Left lung (tissue), 10 donors: ENCODE results near the gene OTOGL. TPM values are rescaled to one million over a fixed set of nuclear protein-coding genes. Genes with fewer than 3 reads are reported as not detected.

ENCODE experiments used
- ATAC-seq: fragments of 200-7000 bp; cut with Tn5 transposase; one replicate; pipeline ENCODE4 v1.9.1; 2020; ENCODE audit warnings: moderate library complexity
- DNase-seq, 4 donors: peaks; one replicate each; pipeline ENCODE4 v3.0.0-alpha.2; 2013 to 2020
- H3K27ac ChIP-seq, 2 donors: fragments of 200-600 bp; sonication (generic) in 1 of 2; one replicate each; pipeline versions ENCODE4 v1.5.0 to v1.8.0; 2020 to 2021
- H3K27me3 ChIP-seq, 2 donors: fragments of 200-600 bp; sonication (generic) in 1 of 2; one replicate each; pipeline versions ENCODE4 v1.5.0 to v1.8.0; 2020 to 2021
- H3K36me3 ChIP-seq, 2 donors: fragments of 200-600 bp; sonication (generic) in 1 of 2; one replicate each; pipeline versions ENCODE4 v1.5.0 to v1.8.0; 2020 to 2021
- H3K4me1 ChIP-seq, 2 donors: fragments of 200-600 bp; one replicate each; pipeline ENCODE4 v1.8.0; 2021
- H3K4me3 ChIP-seq, 2 donors: fragments of 200-600 bp; sonication (generic) in 1 of 2; one replicate each; pipeline versions ENCODE4 v1.5.0 to v1.8.0; 2020 to 2021; ENCODE audit warnings: mild to moderate bottlenecking in 1 of 2
- H3K9me3 ChIP-seq, 2 donors: fragments of 200-600 bp; sonication (generic) in 1 of 2; one replicate each; pipeline versions ENCODE4 v1.5.0 to v1.8.0; 2020 to 2021
- CTCF ChIP-seq, 2 donors: fragments of 200-600 bp; sonication (generic) in 1 of 2; IDR thresholded peaks; one replicate each; pipeline versions ENCODE4 v1.5.0 to v1.8.0; 2021; ENCODE audit warnings: antibody characterized with exemption in 2 of 2
- intact Hi-C, 2 donors: fragments of 100-400 bp; cut with DNase I; formaldehyde crosslinking; loops; one replicate each; pipeline versions ENCODE4 v1.11.2 to v1.14.2; 2022
- polyA plus RNA-seq, 6 donors: library from polyadenylated mRNA; unstranded; fragments of 120-200 nt; gene quantifications; one replicate each; pipeline ENCODE4 v1.2.1, GENCODE V29; 2013; ENCODE audit not compliant: insufficient read length in 6 of 6
- total RNA-seq, 2 donors: library from RNA; stranded (reverse); fragmentation: NEBNext Ultra II Directional; extraction: Animal tissue kit (Norgen Biotek cat#: 25700); gene quantifications; one replicate each; pipeline ENCODE4 v1.2.1, GENCODE V29; 2021
- donor health status: DM: no; HTN: yes; CAD: no.
- donor health status: DM: no; HTN: no; CAD: no.

Gene OTOGL
- total and polyA plus RNA-seq, 8 donors = 0.08 to 0.66 (median 0.50) TPM

GRCh38 chr12:80183939-80184338 lies 84.6 kb downstream of the OTOGL start:
- intact Hi-C loops = no loop called here

GRCh38 chr12:80184926-80185325 lies 85.6 kb downstream of the OTOGL start:
- DNase-seq (no peak), ATAC-seq (no peak)
- Histone ChIP-seq H3K9me3 (no peaks in the 10 kb centered on the region), H3K36me3 (no peaks in the 10 kb centered on the region), H3K27ac (no peak overlapping the region), H3K4me3 (no peak overlapping the region), H3K4me1 (peaks cover 0 to 11% of the 10 kb centered on the region in 2 donors), H3K27me3 (no peaks in the 10 kb centered on the region)
- intact Hi-C loops = loop anchor here in 1 of 2 donors (5.0 kb wide), 1 partner anchor 628 kb away; no protein-coding TSS in a partner anchor
- no peak for TF ChIP-seq CTCF (IDR thresholded peaks at IDR 0.05)

More at GRCh38 chr12:80183939-80184338, 84.6 kb downstream of the OTOGL start:
- no peak for TF ChIP-seq CTCF (IDR thresholded peaks at IDR 0.05)
- H3K4me3 ChIP-seq = no peak overlapping the region
- DNase-seq (no peak), ATAC-seq (no peak)
- H3K9me3 ChIP-seq = no peaks in the 10 kb centered on the region
- peaks cover 0 to 11% of the 10 kb centered on the region in 2 donors for H3K4me1 ChIP-seq
- no peaks in the 10 kb centered on the region for H3K36me3 ChIP-seq
- H3K27ac ChIP-seq = no peak overlapping the region
- no peaks in the 10 kb centered on the region for H3K27me3 ChIP-seq

- Histone ChIP-seq H3K9me3 (no peaks in the 10 kb centered on the region), H3K27ac (peak overlapping the region; percentile 71 to 83), H3K36me3 (no peaks in the 10 kb centered on the region), H3K4me1 (peaks cover 0 to 11% of the 10 kb centered on the region in 2 donors), H3K4me3 (no peak overlapping the region), H3K27me3 (no peaks in the 10 kb centered on the region)
- TF ChIP-seq CTCF (IDR thresholded peaks at IDR 0.05) = peak; percentile 69 to 77
- ATAC-seq (peak; percentile 94), DNase-seq (peak in 2 of 4 donors; percentile 89 to 93)
- intact Hi-C loops = loop anchor here in 1 of 2 donors (5.0 kb wide), 1 partner anchor 629 kb away; no protein-coding TSS in a partner anchor
Observed at GRCh38 chr12:80186727-80187217, 87.4 kb downstream of the OTOGL start.

- Histone ChIP-seq H3K27ac (peak overlapping the region; percentile 71 to 83), H3K27me3 (no peaks in the 10 kb centered on the region), H3K4me3 (no peak overlapping the region), H3K36me3 (no peaks in the 10 kb centered on the region), H3K4me1 (peaks cover 0 to 11% of the 10 kb centered on the region in 2 donors), H3K9me3 (no peaks in the 10 kb centered on the region)
- ATAC-seq (no peak), DNase-seq (peak in 2 of 4 donors; percentile 69 to 77)
- intact Hi-C loops = loop anchor here in 1 of 2 donors (5.0 kb wide), 1 partner anchor 630 kb away; no protein-coding TSS in a partner anchor
- no peak for TF ChIP-seq CTCF (IDR thresholded peaks at IDR 0.05)
Observed at GRCh38 chr12:80187660-80188090, 88.3 kb downstream of the OTOGL start.

- peak overlapping the region in 1 of 2 donors; percentile 71 for H3K27ac ChIP-seq
- no peaks in the 10 kb centered on the region for H3K9me3 ChIP-seq
- no peak overlapping the region for H3K4me3 ChIP-seq
- no peak for TF ChIP-seq CTCF (IDR thresholded peaks at IDR 0.05)
- peaks cover 0 to 11% of the 10 kb centered on the region in 2 donors for H3K4me1 ChIP-seq
- intact Hi-C loops = loop anchor here in 1 of 2 donors (5.0 kb wide), 1 partner anchor 631 kb away; no protein-coding TSS in a partner anchor
- H3K36me3 ChIP-seq = no peaks in the 10 kb centered on the region
- DNase-seq (no peak), ATAC-seq (no peak)
- no peaks in the 10 kb centered on the region for H3K27me3 ChIP-seq
Observed at GRCh38 chr12:80188576-80188975, 89.2 kb downstream of the OTOGL start.
